OCI-LY3 (cell line): ENCODE results near the gene RAP1A.

Experiments
- H2AFZ ChIP-seq: fragments of 200-600, 300-600 bp; shearing (Covaris generic); 2 replicates; pipeline ENCODE4 v1.6.0; 2014; ENCODE audit warnings: antibody characterized with exemption, low read depth, low read length
- H3K27ac ChIP-seq: fragments of 200-600, 300-600 bp; sonication (generic); 2 replicates; pipeline ENCODE4 v1.5.1; 2014; ENCODE audit warnings: mild to moderate bottlenecking, low read length, moderate library complexity, mixed read lengths
- H3K27me3 ChIP-seq: fragments of 200-600, 300-600 bp; sonication (generic); 2 replicates; pipeline ENCODE4 v1.6.1; 2014; ENCODE audit warnings: low read depth, low read length, mixed read lengths
- H3K36me3 ChIP-seq: fragments of 200-600, 300-600 bp; sonication (generic); replicated peaks from 2 replicates; pipeline ENCODE3; 2014; ENCODE audit warnings: low read depth, low read length, mixed read lengths
- H3K4me1 ChIP-seq: fragments of 300-600, 200-600 bp; sonication (generic); 2 replicates; pipeline ENCODE4 v1.6.1; 2014; ENCODE audit warnings: low read length, mixed read lengths
- H3K4me2 ChIP-seq: fragments of 200-600, 300-600 bp; sonication (generic); 2 replicates; pipeline ENCODE4 v1.6.1; 2014; ENCODE audit warnings: low read length, mixed read lengths
- H3K4me3 ChIP-seq: fragments of 300-600, 200-600 bp; sonication (generic); 2 replicates; pipeline ENCODE4 v1.5.1; 2014; ENCODE audit warnings: antibody characterized with exemption, mild to moderate bottlenecking, low read length, moderate library complexity
- H3K79me2 ChIP-seq: fragments of 300-600, 200-600 bp; shearing (Covaris generic); 2 replicates; pipeline ENCODE4 v1.6.1; 2014; ENCODE audit warnings: mild to moderate bottlenecking, low read length, mixed read lengths
- H3K9ac ChIP-seq: fragments of 300-600, 200-600 bp; shearing (Covaris generic); 2 replicates; pipeline ENCODE4 v1.6.0; 2014; ENCODE audit warnings: mild to moderate bottlenecking, low read length, moderate library complexity
- H3K9me3 ChIP-seq: fragments of 200-600, 300-600 bp; shearing (Covaris generic); 2 replicates; pipeline ENCODE4 v1.6.1; 2014; ENCODE audit warnings: low read length, mixed read lengths; ENCODE audit not compliant: insufficient read depth
- H4K20me1 ChIP-seq: fragments of 200-600, 300-600 bp; sonication (generic); 2 replicates; pipeline ENCODE4 v1.6.1; 2016; ENCODE audit warnings: low read length, mixed read lengths; ENCODE audit not compliant: insufficient read depth
- CTCF ChIP-seq: fragments of 200-600, 300-600 bp; sonication (generic); IDR thresholded peaks from 2 replicates; pipeline ENCODE4 v1.5.1; 2014; ENCODE audit warnings: antibody characterized with exemption, low read length, low read depth
- EZH2phosphoT487 ChIP-seq: fragments of 200-600 bp; shearing (Covaris generic); IDR thresholded peaks from 2 replicates; pipeline ENCODE4 v1.6.1; 2018; ENCODE audit warnings: antibody characterized with exemption, mixed run types, low read depth

Gene RAP1A

DNA sequence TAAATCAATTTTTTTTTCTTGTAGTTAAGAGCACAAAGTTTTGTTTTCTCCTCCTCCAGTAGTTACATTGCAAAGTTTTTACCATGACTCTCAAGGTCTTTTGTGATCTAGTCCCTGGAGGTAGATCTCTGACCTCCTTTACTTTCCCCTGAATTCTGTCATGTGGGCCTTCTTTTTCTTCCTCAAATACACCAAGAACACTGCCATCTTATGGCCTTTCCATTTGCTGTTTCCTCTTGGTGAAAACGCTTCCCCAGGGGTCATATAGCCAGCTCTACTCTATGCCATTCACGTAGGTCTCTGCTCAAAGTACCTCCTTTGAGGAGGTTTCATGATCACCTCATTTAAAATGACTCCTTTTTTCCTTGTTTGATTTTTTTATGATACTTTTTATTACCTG, 138.8 kb downstream of the RAP1A start:
- H3K79me2 ChIP-seq, result peaks cover 39% of the 10 kb centered on the region
- TF ChIP-seq CTCF (0 out of 2 replicates have a peak, but pooled peaks have one; percentile 14), EZH2phosphoT487 (no peak)

DNA sequence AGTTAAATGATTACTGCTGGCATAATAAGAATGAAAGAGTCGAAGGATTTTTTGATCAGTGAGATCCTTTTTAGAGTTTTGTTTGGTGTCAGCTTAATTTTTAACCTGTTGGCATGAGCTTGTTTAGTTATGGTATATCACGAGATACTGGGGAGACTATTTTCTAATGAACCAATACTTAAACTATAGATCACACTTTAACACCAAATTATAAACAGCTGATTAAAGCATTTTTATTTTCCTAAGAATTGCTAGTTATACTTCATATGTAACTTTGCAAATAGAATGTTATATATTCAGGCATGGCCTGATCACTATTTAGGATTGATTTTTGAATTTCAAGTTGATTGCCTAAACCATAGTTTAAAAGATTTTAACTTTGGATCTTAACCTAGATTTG, 142.1 kb downstream of the RAP1A start:
- H3K9me3 ChIP-seq, result no peaks in the 10 kb centered on the region
- H3K4me3 ChIP-seq, result no peak overlapping the region
- peaks cover 22% of the 10 kb centered on the region for H3K79me2 ChIP-seq
- no peaks in the 10 kb centered on the region for H4K20me1 ChIP-seq
- H3K9ac ChIP-seq, result no peak overlapping the region
- H3K4me1 ChIP-seq, result peaks cover 6% of the 10 kb centered on the region
- no peaks in the 10 kb centered on the region for H3K27me3 ChIP-seq
- H3K36me3 ChIP-seq, result peaks cover 38% of the 10 kb centered on the region
- H3K27ac ChIP-seq, result no peak overlapping the region
- TF ChIP-seq CTCF (no peak), EZH2phosphoT487 (no peak)
- H2AFZ ChIP-seq, result no peak overlapping the region
- no peak overlapping the region for H3K4me2 ChIP-seq

More for the DNA sequence above, 138.8 kb downstream of the RAP1A start:
- no peaks in the 10 kb centered on the region for H4K20me1 ChIP-seq
- no peak overlapping the region for H2AFZ ChIP-seq
- H3K9me3 ChIP-seq, result no peaks in the 10 kb centered on the region
- peaks cover 24% of the 10 kb centered on the region for H3K36me3 ChIP-seq
- H3K4me2 ChIP-seq, result no peak overlapping the region
- H3K27me3 ChIP-seq, result no peaks in the 10 kb centered on the region
- H3K9ac ChIP-seq, result no peak overlapping the region
- no peak overlapping the region for H3K4me3 ChIP-seq
- no peak overlapping the region for H3K27ac ChIP-seq
- peaks cover 12% of the 10 kb centered on the region for H3K4me1 ChIP-seq

- no peak overlapping the region for H3K9ac ChIP-seq
- H3K36me3 ChIP-seq, result peaks cover 38% of the 10 kb centered on the region
Observed at GRCh38 chr1:111762332-111762731, 142.7 kb downstream of the RAP1A start.

More at GRCh38 chr1:111762332-111762731, 142.7 kb downstream of the RAP1A start:
- Histone ChIP-seq H3K9me3 (no peaks in the 10 kb centered on the region), H3K4me2 (no peak overlapping the region), H3K4me1 (no peaks in the 10 kb centered on the region; the same call in 1 of the 2 replicates), H4K20me1 (no peaks in the 10 kb centered on the region), H3K27ac (no peak overlapping the region), H2AFZ (no peak overlapping the region), H3K27me3 (no peaks in the 10 kb centered on the region), H3K79me2 (peaks cover 16% of the 10 kb centered on the region), H3K4me3 (no peak overlapping the region)
- TF ChIP-seq EZH2phosphoT487, result no peak
- TF ChIP-seq CTCF, result no peak
